Fibroblast of gingiva (primary cell): ENCODE results near the gene ANXA1.

Source experiments
- DNase-seq: peaks from one replicate; pipeline ENCODE4 v3.0.0-alpha.2; 2011; ENCODE audit warnings: low read depth

The ANXA1 gene, protein sequence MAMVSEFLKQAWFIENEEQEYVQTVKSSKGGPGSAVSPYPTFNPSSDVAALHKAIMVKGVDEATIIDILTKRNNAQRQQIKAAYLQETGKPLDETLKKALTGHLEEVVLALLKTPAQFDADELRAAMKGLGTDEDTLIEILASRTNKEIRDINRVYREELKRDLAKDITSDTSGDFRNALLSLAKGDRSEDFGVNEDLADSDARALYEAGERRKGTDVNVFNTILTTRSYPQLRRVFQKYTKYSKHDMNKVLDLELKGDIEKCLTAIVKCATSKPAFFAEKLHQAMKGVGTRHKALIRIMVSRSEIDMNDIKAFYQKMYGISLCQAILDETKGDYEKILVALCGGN

DNA sequence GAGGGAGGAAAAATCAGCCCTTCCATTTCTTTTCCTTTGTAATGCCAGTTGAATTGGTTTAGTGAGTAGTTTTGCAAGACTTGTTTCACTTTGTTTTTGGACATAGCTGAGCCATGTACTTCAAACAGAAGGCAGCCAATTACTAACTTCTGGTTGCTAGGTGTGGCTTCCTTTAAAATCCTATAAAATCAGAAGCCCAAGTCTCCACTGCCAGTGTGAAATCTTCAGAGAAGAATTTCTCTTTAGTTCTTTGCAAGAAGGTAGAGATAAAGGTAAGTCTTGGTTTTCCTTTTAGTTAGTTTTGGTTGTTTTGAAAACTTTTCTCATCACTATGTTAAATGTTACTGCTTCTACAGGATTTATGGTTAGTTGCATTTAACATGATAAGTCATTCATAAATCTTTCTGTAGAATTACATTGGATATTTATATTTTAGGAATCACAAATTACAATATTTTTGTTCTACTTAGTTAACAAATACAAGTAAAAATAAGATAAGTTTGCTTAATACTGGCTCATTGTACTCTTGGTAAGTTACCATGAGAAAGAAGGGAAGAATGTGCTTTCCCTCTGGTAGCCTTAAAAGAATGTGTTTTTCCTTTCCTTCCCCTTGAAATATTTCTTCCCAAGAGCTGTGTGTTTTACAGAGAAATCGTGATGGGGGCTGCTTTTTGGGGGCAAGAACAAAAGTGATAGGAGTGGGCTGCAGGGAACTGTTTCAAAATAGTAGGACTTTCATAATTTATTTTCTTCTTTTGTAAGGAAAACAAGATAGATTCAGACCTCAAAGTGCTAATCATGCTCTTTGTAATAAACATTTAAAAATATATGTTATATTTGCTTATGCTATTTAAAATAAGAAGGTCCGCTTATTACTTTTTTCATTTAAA lies at the start of gene ANXA1:
Gene ANXA1 (plus strand): TSS at position 213 of the 890 bp plus-strand sequence. CDS start 6,671 bp downstream, outside the sequence.
- peak; percentile 92 for DNase-seq

DNA sequence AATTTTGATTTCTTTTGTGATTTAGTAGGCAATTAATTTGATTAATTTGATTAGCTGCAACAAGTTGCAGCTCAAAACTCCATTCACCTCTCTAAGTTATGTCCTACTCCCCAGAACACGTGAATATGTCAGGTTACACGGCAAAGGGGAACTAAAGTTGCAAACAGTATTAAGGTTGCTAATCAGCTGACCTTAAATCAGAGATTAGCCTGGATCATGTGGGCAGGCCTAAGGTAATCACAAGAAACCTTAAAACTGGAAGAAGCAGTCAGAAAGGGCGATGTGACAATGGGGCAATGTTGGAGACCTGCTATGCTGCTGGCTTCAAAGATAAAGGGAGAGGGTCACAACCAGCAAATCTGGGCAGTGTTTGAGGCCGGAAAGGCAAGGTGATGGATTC lies 47.3 kb upstream of the ANXA1 start:
- no peak for DNase-seq

DNA sequence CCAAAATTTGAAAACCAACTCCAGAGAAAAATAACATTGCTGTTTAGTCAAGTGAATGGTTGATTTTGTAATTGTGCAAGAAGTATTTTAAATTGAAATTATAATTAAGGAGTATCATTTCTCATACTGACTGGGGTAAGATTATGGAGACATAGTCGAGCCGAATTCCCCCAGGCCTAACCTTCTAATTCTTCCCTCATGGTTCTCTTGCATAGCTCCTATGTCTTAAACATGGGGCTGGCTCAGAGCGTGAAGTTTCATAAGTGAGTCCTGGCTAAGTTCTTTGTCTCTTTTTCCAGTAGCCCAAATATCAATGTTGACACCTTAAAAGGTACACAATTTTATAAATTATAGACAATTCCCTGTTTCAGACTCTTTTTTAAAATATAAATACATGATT lies 46.7 kb upstream of the ANXA1 start:
- DNase-seq: peak; percentile 8

DNA sequence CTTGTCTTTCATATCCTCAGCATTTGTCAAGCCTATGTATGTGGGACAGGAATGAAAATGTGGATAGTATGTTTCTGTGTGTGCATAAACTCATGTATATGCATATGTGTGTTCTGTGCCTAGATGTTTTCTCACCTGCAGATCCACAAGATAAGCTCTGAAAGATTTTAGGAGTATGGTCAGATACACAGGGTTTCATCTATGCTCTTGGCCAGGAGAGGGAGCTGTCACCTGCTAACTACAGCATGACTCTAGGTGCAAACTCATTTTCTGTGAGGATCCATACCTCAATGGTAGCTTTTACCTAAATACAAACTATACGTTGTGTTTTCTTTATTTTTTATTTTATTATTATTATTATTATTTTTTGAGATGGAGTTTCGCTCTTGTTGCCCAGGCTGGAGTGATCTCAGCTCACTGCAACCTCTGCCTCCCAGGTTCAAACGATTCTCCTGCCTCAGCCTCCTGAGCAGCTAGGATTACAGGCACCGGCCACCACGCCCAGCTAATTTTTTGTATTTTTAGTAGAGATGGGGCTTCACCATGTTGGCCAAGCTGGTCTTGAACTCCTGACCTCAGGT lies 44.1 kb upstream of the ANXA1 start:
- peak; percentile 42 for DNase-seq

DNA sequence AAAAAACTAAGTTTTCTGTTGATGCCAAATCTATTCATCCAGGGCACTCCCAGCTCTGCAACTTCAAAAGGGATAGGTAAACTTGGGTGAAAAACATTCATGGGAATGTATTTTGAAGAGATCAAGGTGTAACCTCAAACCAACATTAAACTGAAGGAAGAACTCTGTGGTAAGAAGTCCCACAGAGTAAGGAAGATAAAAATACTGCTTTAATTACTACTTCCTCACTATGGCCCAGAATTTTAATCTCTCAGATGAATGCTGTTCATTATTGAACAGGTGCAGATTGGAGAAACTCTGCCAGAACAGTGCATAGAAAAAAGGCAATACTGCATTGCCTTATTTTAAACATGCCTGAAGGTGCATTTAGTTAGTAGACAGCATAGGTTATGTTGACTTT lies 37.6 kb upstream of the ANXA1 start:
- no peak for DNase-seq

DNA sequence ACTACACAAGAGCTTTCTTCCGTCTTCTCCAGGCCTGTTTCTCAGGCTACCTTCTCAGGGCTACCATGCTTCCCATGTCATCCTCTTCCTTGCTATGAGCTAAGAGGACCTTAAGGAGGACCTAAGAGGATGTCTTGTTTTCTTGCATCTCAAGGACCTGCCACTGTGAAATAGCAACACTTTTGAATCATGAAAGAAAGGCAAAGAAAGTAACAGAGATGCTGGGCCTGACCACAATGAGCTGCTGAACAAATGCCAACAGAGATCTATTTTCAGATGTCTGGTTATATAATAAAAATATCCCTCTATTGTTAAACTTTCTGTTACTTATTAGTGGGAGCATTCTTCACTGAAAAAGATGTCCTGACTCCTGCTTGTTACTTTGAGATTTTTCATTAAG lies 36.7 kb upstream of the ANXA1 start:
- DNase-seq: no peak

DNA sequence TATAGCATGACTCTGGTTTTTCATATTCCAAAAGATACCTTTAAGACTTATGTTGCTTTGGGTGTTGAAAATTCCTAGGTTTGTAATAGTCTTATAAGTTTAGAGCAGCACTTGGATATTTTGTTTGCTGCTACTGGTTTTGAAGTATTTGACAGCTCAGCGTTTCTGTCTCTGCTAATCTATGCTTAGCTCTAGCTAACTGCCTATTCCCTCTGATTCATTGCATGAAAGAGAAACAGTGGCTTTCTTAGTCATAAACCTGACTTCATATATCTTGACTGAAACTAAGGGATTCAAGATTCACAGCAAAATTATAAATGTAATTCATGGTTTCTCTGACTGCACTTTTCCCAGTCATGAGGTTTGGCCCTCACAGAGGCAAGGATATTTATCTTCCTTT lies 35.6 kb upstream of the ANXA1 start:
- peak; percentile 36 for DNase-seq

DNA sequence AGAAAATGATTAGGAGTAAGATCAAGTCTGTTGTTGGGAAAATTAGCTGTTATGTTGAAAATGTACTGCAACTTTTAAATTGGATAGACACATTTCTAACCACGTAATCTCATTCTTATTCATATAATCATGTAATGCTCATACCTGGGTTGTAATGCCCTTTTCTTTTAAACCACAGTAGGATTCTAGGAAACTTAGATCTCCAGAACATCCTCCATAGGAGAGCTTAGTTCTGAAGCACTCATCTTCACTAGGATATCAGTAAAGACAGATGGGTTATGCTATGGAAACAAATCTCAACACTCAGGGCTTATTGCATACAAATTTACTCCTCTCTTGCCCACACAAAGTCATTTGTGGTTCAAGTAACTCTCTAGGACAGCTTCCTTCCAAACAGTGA lies 34.8 kb upstream of the ANXA1 start:
- DNase-seq: no peak

DNA sequence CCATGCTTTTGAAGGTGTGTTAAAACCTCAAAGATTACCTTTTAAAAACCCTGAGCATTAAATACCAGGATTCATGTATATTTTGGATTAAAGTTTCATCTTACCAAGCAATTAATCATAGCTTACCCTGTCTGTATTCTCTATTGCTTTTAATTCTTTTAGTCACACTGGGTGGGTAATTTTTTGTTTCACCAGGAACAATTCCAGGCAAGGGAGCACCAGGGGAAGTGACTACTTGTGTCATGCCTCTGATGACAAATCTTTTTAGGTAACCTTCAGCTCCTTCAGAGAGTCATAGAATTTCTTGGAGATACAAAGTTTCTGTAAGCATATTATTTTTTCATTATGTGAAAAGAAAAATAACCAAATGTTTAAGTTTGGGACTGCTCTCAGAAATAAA lies 33.4 kb upstream of the ANXA1 start:
- DNase-seq: no peak

DNA sequence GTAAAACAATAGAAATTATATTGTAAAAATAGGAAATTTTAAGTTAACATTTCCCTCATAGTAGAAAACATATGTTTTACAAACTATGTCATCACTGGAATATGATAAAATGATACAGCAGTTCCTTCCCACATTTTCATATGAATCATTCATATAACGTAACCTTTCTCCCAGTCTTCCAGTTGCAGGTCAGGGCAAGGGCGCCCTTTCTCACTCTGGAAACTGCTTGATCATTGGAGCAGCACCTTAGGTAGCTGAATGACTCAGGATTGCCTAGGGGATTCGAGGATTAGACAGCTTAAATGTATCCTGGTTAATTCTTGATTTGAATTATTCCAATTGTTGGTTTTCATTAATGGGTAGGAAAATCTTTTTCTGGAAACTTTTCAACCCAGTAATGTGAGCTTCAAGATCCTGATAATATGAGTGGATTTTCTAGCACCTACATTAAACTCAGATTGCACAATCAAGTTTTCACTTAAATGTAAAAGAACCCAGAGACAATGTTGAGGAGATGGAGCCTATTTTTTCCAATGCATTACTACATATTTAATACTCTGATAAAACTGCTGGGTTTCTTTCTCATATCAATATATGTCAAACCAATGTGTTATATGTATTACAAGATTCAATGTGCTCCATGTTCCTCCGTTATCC lies 32.6 kb upstream of the ANXA1 start:
- peak; percentile 66 for DNase-seq

DNA sequence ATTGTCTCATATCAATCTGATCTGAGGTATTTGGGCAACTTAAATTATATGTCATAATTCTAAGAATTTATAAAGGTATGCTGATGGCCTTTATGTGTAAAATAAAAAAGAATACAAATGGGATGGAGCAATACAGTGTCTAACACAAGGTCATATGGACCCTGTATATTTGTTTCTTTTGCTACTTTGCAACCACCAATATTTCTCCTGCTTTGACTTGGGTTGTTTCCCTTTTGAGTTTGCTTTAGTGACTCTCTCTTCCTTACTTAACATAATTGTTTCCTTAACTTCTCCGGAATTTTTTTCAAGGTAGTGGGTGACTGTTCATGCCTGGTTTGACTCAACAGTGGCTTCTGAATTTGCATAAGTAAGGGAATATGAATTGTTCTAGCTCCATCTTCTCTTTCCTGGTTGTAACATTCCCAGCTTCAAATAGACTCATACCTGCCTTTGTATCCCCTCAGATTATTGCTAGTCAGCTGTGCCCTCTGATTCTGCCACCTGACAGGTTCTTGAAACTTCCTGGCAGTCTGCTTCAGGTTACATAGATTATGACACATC lies 30.2 kb upstream of the ANXA1 start:
- no peak for DNase-seq

DNA sequence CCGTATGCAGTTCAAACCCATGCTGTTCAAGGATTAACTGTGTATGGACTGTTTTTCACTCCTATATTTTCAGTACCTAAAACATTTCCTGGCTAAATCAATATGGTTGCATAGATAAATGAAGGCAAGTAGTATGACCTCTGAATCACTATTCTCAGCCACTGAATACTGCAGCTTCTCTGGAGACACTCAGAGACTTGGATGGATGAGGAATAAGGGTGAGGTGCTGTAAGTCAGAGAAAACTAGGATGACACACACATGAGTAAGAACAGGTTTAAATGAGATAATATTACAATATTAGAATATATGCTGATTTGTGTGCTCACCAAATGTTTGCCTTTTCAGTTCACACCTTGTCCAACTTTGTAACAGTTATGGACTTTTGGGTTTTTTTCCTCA lies 26.0 kb upstream of the ANXA1 start:
- no peak for DNase-seq

DNA sequence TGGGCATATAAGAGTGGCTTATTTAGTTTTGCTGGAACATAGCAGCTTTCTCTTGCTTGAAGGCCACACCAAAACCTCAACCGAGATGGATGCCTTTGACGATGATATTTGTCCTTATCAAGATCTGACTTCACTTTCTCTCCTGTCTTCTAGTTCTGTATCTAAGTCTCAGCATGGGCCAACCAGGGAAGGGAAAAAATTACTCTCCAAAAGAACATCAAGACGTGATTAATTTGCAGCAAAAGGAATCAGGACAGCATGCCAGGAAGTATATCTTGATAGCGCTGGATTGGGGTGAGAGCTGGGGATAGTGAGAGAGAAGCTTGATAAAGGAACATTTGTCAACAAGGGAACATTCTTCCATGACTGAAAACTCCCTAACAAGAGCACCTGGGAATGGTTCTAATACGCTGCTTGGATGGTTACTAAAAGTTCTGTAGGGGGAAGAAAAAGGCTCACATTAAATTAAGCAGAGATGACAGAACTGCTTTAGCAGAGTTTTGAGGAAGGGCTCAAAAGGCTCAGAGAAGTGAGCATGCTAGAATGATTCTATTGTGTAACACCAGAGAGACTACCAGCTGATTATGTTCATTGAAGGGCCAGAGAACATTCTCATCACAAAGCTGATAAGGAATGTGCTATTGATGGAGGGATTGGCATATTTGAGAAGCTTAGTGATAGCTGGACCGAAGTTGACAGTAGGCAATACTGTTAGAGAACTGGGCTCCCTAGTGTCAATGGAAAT lies 21.6 kb upstream of the ANXA1 start:
- no peak for DNase-seq

DNA sequence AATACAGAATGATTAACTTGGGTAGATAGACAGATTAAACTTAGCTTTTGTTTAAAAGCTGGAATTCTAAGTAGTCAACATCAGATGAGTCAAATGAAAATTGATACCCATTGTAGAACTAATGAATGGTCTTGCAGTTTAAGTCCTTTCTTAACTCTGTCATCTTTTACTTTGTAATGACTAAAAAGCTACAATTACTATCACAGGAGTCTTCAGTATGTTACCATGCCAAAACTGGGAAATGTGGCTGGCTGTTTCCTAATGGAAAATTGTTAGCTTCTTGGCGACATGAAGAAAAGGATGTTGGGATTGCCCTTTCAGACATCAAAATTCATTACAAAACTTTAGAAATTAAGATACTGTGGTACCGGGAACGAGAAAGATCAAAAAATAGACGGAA lies 20.2 kb upstream of the ANXA1 start:
- no peak for DNase-seq

DNA sequence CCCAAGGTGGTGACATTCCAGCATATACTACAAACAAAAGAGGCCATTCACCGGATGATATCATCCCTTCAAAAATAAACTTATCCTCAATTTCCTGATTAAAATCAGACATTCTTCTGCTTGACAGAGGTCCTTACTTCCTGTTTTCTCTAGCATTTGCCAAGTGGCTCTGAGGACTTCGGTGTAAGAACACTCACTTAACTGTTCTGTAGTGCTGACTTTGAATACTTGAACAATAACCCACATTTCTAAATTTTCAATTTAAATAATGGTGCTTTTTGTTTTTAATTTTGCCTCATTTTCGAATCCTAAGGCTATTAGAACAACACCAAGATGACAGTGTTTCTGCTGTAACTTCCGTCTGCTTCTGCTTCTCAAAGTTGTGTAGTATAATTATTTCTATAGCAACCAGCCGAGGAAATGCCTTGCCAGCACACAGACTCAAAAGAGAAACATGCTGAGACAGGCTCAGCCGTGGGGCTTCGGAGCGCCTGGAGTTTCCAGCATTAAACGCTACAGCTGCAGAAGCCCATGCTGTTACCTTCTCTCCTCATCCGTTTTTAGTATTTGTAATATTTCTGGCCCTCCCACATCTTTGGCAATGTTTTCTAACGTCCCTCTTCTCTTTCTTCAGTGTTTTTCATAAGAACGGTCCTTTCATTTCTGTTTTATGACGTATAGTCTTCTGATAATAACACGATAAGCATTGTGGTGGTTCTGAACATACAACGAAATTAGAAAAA lies 19.5 kb upstream of the ANXA1 start:
- peak; percentile 83 for DNase-seq

DNA sequence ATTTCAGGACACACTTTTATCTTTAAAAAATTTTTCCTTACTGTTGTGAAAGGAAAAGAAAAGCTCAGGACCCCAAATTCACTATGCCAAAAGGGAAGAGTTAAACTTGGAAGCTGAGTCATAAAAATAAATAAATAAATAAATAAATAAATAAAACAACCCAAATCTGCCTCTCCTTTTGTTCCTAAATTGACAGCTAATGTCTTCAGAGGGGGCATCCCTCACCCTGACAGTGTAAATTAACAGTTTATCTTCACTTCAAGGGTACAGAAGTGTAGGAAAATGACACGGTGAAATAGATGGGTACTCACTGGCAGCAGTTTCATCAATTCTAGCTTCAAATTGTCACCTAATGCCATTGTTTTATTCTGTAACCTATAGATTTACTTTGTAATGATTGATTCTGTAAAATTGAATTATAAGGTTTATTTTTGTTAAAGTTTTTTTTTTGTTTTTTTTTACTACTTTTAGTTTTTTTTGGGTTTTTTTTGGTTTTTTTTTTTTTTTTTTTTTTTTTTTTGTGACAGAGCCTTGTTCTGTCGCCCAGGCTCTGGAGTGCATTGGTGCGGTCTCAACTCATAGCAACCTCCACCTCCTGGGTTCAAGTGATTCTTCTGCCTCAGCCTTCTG lies 18.5 kb upstream of the ANXA1 start:
- no peak for DNase-seq

DNA sequence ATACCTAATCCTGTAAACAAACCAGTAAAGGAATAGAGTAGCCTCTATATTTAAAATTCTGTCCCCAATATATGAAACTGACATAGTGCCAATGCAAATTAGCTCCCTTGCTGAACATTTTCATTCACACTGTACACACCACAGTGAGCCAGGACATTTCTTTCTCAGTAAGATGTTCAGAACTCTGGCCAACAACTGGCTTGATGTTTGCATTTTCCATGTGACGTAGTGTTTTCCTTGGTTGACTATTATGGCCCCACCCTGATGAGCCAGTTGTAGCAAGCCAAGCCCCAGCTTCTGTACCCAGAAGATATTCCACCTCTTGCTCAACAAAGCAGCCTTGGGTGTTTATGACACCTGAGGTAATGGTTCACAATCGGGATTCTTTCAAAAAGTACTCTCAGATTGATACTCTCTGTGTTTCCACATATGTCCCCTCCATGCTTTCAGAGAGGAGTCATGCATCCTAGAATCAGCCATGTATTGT lies 17.7 kb upstream of the ANXA1 start:
- DNase-seq: peak; percentile 41

DNA sequence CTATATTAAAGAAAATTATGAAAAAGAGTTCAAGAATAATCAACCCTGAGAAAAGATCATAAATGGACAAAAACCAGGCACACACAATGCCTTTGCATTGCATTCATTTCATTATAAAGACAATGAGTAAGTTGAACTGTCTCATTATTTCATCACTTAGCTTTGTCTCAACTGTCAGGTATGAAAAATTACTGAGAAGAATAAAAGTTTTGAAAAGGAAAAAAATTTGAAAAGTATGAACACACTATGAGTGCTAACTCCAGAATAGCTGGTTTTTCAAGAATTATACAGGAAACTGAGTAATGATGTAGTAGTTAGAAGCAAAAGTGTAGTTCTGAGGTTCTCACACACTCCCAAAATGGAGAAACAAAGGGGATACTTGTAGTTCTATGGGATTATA lies 16.3 kb upstream of the ANXA1 start:
- no peak for DNase-seq

DNA sequence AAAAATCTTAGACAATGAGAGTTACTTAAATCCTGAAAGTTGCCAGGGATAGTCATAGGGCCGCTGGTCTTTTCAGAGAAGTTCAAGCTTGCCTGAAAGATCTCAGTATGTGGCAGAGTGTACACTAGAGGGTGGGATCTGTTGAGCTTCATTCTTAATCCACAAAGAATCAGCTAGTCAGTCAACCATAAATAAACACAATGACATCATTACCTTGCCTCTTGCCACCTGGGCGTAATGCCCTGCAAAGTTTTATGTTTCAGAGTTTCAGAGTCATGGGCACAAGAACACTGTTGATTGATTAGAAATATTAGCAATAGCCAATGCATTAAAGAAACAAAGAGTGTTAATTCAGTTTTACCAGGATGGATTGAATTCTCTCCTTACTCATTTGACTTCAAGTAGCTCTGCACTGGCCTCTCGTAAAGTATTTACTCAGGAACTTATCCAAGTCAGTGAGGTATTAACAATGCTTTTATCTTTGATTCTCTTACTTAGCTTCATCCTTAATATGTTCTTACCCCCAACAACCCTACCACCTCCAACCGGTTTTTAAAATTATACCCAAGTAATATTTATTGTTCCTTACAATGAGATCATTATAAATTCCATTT lies 14.3 kb upstream of the ANXA1 start:
- DNase-seq: no peak

DNA sequence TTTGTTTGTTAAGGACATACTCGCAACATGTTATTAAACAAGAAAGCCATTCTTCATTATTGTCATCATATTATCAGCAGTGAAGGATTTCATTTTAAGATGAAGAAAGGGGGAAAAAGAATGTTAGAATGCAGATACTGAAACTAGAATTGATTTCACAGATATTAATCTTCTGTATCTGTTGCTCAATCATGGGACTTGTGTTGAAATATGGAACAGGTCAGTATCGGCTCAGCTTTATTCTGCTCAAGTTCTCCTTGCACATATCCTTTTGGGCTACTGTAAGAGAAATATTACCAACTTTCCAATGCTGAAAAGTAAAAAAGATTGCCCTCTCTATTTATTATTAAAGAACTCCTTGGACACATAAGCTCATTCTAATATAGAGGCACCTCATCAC lies 13.8 kb upstream of the ANXA1 start:
- no peak for DNase-seq
